DOHH2 (cell line): ENCODE results near the gene DNAH2.

Experiments
- H3F3A ChIP-seq: fragments of 200-600 bp; sonication (generic), shearing (Covaris generic); 2 replicates; pipeline ENCODE4 v1.6.0; 2016; ENCODE audit warnings: antibody characterized with exemption, mild to moderate bottlenecking; ENCODE audit not compliant: control insufficient read depth, insufficient read depth
- H3K27ac ChIP-seq: fragments of 200-600 bp; sonication (generic); 2 replicates; pipeline ENCODE4 v1.5.1; 2014; ENCODE audit warnings: low read depth, mild to moderate bottlenecking, low read length, moderate library complexity
- H3K27me3 ChIP-seq: fragments of 200-600 bp; sonication (generic); 2 replicates; pipeline ENCODE4 v1.6.1; 2014; ENCODE audit warnings: mild to moderate bottlenecking, low read length, mixed read lengths; ENCODE audit not compliant: control insufficient read depth
- H3K36me3 ChIP-seq: fragments of 200-600 bp; sonication (generic); 2 replicates; pipeline ENCODE4 v1.6.1; 2014; ENCODE audit warnings: mild to moderate bottlenecking, low read length, moderate library complexity, mixed read lengths; ENCODE audit not compliant: control insufficient read depth
- H3K4me1 ChIP-seq: fragments of 200-600 bp; sonication (generic); 2 replicates; pipeline ENCODE4 v1.6.1; 2014; ENCODE audit warnings: mild to moderate bottlenecking, low read length, mixed read lengths; ENCODE audit not compliant: control insufficient read depth
- H3K4me2 ChIP-seq: fragments of 200-600 bp; sonication (generic); 2 replicates; pipeline ENCODE4 v1.6.0; 2014; ENCODE audit warnings: mild to moderate bottlenecking, low read length, moderate library complexity
- H3K4me3 ChIP-seq: fragments of 200-600 bp; sonication (generic); 2 replicates; pipeline ENCODE4 v1.5.1; 2014; ENCODE audit warnings: mild to moderate bottlenecking, low read length, mixed read lengths
- H3K79me2 ChIP-seq: fragments of 200-600 bp; sonication (generic); 2 replicates; pipeline ENCODE4 v1.6.1; 2014; ENCODE audit warnings: mild to moderate bottlenecking, low read length, mixed read lengths; ENCODE audit not compliant: control insufficient read depth
- H3K9me2 ChIP-seq: fragments of 200-600 bp; sonication (generic); replicated peaks from 2 replicates; pipeline ENCODE4 v1.6.1; 2014; ENCODE audit warnings: mild to moderate bottlenecking, low read length, mixed read lengths; ENCODE audit not compliant: control insufficient read depth
- H3K9me3 ChIP-seq: fragments of 200-600 bp; sonication (generic); 2 replicates; pipeline ENCODE4 v1.6.1; 2014; ENCODE audit warnings: antibody characterized with exemption, low read length, mixed read lengths; ENCODE audit not compliant: control insufficient read depth, insufficient read depth
- H4K20me1 ChIP-seq: fragments of 200-600 bp; sonication (generic); 2 replicates; pipeline ENCODE4 v1.6.0; 2014; ENCODE audit warnings: low read depth, mild to moderate bottlenecking, antibody characterized with exemption, low read length, moderate library complexity; ENCODE audit not compliant: control insufficient read depth, insufficient read depth
- EZH2phosphoT487 ChIP-seq: fragments of 200-600 bp; sonication (generic); IDR thresholded peaks from 2 replicates; pipeline ENCODE4 v1.6.1; 2017; ENCODE audit warnings: borderline replicate concordance, mild to moderate bottlenecking, antibody characterized with exemption, low read length, moderate library complexity, mixed read lengths
- TF ChIP-seq, protein P1 (sequence below): fragments of 200-600 bp; sonication (generic); IDR thresholded peaks from one replicate; pipeline ENCODE4 v1.5.1; 2014; ENCODE audit warnings: antibody characterized with exemption, mild to moderate bottlenecking, low read depth, low read length; ENCODE audit not compliant: poor library complexity, severe bottlenecking

The DNAH2 gene, protein sequence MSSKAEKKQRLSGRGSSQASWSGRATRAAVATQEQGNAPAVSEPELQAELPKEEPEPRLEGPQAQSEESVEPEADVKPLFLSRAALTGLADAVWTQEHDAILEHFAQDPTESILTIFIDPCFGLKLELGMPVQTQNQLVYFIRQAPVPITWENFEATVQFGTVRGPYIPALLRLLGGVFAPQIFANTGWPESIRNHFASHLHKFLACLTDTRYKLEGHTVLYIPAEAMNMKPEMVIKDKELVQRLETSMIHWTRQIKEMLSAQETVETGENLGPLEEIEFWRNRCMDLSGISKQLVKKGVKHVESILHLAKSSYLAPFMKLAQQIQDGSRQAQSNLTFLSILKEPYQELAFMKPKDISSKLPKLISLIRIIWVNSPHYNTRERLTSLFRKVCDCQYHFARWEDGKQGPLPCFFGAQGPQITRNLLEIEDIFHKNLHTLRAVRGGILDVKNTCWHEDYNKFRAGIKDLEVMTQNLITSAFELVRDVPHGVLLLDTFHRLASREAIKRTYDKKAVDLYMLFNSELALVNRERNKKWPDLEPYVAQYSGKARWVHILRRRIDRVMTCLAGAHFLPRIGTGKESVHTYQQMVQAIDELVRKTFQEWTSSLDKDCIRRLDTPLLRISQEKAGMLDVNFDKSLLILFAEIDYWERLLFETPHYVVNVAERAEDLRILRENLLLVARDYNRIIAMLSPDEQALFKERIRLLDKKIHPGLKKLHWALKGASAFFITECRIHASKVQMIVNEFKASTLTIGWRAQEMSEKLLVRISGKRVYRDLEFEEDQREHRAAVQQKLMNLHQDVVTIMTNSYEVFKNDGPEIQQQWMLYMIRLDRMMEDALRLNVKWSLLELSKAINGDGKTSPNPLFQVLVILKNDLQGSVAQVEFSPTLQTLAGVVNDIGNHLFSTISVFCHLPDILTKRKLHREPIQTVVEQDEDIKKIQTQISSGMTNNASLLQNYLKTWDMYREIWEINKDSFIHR (N-terminal part only)

DNA sequence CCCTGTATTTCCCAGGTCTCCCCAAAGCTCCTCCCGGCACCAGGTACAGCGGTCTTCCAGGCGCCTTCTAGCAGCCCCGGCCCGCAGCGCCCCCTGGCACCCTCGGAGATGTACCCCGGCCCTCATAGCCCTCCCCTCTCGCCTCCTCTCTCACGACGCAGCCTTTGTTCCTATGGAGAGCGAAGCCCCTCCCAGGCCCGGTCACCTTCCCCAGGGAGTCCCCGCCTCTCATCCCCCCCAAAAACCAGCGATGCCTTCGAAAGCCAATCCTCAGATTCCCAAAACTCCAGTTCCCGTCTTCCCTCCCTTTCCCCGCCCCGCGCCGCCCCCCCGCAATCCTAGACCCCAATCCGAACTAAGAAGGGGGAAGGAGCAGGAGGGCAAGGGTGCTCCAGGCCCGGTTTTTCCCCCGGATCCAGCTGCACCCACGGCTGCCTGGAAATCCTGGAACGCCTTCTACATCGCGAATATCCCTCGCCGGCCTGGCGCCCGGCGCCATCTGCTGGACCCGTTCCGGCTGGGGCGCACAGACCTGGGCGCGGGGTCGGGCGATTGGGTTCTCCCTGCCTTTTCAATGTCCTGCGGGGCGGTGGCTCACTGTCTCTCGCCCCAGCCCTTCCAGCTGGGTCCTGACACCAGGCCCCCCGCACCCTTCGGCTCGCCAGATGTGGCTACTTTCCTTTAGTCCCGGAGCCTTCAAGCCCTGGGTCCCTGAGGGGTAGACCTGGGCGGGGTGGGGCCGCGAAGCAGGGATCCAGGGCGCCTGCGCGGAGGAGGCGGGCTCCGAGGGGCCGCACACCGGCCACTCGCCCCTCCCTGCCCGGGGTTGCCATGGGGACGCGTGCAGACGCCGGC lies at the start of gene DNAH2:
DNAH2 (plus strand) TSS at position 844 of the 855 bp plus-strand sequence. CDS start 1,991 bp downstream, outside the sequence.
- peak within 1 kb of the TSS; percentile 66 for H3K4me3 ChIP-seq
- no peak for TF ChIP-seq EZH2phosphoT487
- TF ChIP-seq, protein P1, sequence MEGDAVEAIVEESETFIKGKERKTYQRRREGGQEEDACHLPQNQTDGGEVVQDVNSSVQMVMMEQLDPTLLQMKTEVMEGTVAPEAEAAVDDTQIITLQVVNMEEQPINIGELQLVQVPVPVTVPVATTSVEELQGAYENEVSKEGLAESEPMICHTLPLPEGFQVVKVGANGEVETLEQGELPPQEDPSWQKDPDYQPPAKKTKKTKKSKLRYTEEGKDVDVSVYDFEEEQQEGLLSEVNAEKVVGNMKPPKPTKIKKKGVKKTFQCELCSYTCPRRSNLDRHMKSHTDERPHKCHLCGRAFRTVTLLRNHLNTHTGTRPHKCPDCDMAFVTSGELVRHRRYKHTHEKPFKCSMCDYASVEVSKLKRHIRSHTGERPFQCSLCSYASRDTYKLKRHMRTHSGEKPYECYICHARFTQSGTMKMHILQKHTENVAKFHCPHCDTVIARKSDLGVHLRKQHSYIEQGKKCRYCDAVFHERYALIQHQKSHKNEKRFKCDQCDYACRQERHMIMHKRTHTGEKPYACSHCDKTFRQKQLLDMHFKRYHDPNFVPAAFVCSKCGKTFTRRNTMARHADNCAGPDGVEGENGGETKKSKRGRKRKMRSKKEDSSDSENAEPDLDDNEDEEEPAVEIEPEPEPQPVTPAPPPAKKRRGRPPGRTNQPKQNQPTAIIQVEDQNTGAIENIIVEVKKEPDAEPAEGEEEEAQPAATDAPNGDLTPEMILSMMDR = peak; percentile 53
- H3K27me3 ChIP-seq = peaks cover 83% of the 10 kb centered on the region
- H3K36me3 ChIP-seq = no peaks in the 10 kb centered on the region
- no peaks in the 10 kb centered on the region for H3K9me2 ChIP-seq
- H3K79me2 ChIP-seq = no peaks in the 10 kb centered on the region
- 0 out of 2 replicates have a peak, but pooled peaks cover 2% of the 10 kb centered on the region for H3F3A ChIP-seq
- no peak within 1 kb of the TSS for H3K27ac ChIP-seq
- peaks cover 18% of the 10 kb centered on the region for H3K4me1 ChIP-seq
- H3K4me2 ChIP-seq = peak within 1 kb of the TSS; percentile 75
- no peaks in the 10 kb centered on the region for H4K20me1 ChIP-seq
- no peaks in the 10 kb centered on the region for H3K9me3 ChIP-seq

DNA sequence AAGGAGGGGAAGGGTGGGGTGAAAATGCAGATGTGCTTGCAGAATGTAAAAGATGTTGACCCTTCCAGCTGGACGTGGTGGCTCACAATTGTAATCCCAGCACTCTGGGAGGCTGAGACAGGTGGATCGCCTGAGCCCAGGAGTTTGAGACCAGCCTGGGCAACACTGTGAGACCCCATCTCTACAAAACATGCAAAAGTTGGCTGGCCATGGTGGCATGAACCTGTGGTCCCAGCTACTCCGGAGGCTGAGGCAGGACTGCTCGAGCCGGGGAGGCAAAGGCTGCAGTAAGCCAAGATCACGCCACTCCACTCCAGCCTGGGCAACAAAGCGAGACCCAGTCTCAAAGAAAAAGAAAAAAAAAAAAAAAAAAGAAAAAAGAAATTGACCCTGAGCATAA lies 49.1 kb upstream of the DNAH2 start:
- TF ChIP-seq, protein P1 = no peak
- TF ChIP-seq EZH2phosphoT487 = no peak
- Histone ChIP-seq H3F3A (peaks cover 16% of the 10 kb centered on the region; the same call in 1 of the 2 replicates), H3K4me2 (no peak overlapping the region), H3K36me3 (peaks cover 55% of the 10 kb centered on the region), H3K27me3 (no peaks in the 10 kb centered on the region), H3K9me2 (no peaks in the 10 kb centered on the region), H3K4me3 (no peak overlapping the region), H4K20me1 (no peaks in the 10 kb centered on the region), H3K27ac (no peak overlapping the region), H3K4me1 (no peaks in the 10 kb centered on the region), H3K79me2 (no peaks in the 10 kb centered on the region), H3K9me3 (peaks cover 2% of the 10 kb centered on the region)

DNA sequence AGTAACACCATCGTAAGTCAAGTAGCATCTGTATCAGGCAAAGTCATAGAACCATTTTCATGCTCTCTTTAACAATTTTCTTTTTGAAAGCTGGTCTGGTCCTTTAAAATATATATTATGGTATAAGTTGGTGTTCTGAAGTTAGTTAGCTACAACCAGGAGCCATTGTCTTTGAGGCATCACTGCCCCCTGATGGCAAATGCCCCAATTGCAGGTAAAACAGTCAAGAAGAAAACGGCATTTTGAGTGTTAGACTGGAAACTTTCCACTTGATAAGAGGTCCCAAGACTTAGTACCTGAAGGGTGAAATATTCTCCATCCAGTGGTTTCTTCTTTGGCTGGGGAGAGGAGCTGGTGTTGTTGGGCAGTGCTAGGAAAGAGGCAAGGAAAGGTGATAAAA lies 44.3 kb upstream of the DNAH2 start:
- H4K20me1 ChIP-seq = no peaks in the 10 kb centered on the region
- TF ChIP-seq, protein P1 = peak; percentile 65
- no peak for TF ChIP-seq EZH2phosphoT487

More for the DNA sequence above, 44.3 kb upstream of the DNAH2 start:
- Histone ChIP-seq H3K27ac (no peak overlapping the region), H3K4me1 (no peaks in the 10 kb centered on the region), H3K36me3 (peaks cover 84% of the 10 kb centered on the region), H3K4me2 (no peak overlapping the region), H3K9me2 (no peaks in the 10 kb centered on the region), H3K79me2 (peaks cover 16% of the 10 kb centered on the region), H3F3A (0 out of 2 replicates have a peak, but pooled peaks cover 5% of the 10 kb centered on the region), H3K27me3 (no peaks in the 10 kb centered on the region), H3K4me3 (no peak overlapping the region), H3K9me3 (peaks cover 8% of the 10 kb centered on the region)
